HepG2 (cell line): ENCODE results near the gene RRM2. TPM values are rescaled to one million over a fixed set of nuclear protein-coding genes. Genes with fewer than 3 reads are reported as not detected.

Experiments used
- AFF4 ChIP-seq: sonication (generic); formaldehyde crosslinking; IDR thresholded peaks from 2 replicates; pipeline ENCODE4 v1.4.0; 2020; ENCODE audit warnings: missing genetic modification reagents
- ARHGAP35 ChIP-seq: sonication (generic); formaldehyde crosslinking; IDR thresholded peaks from 2 replicates; pipeline ENCODE4 v1.9.0; 2022; ENCODE audit warnings: mild to moderate bottlenecking, inconsistent platforms, moderate library complexity, missing genetic modification reagents, borderline replicate concordance
- CSRNP2 ChIP-seq: sonication (generic); formaldehyde crosslinking; conservative IDR thresholded peaks from 2 replicates; pipeline ENCODE4 v1.8.0; 2022; ENCODE audit warnings: low read depth, missing genetic modification reagents
- HES4 ChIP-seq: sonication (generic); formaldehyde crosslinking; IDR thresholded peaks from 2 replicates; pipeline ENCODE4 v1.9.0; 2021; ENCODE audit warnings: mild to moderate bottlenecking, missing genetic modification reagents, borderline replicate concordance
- HOXA7 ChIP-seq: sonication (generic); formaldehyde crosslinking; IDR thresholded peaks from 2 replicates; pipeline ENCODE4 v1.8.1; 2022; ENCODE audit warnings: mild to moderate bottlenecking, missing genetic modification reagents, moderate library complexity
- KLF11 ChIP-seq: IDR thresholded peaks from 2 replicates; pipeline ENCODE4 v1.6.1; 2016; ENCODE audit warnings: missing compliant biosample characterization
- MED13 ChIP-seq: sonication (generic); formaldehyde crosslinking; IDR thresholded peaks from 2 replicates; pipeline ENCODE4 v1.5.0; 2020; ENCODE audit warnings: missing genetic modification reagents
- NR2C2 ChIP-seq: sonication (generic); formaldehyde crosslinking; IDR thresholded peaks from 2 replicates; pipeline ENCODE4 v1.4.0; 2020; ENCODE audit warnings: missing genetic modification reagents, mild to moderate bottlenecking, moderate library complexity, borderline replicate concordance
- PATZ1 ChIP-seq: sonication (generic); formaldehyde crosslinking; IDR thresholded peaks from 2 replicates; pipeline ENCODE4 v1.4.0; 2020; ENCODE audit warnings: missing genetic modification reagents
- SP2 ChIP-seq: sonication (generic); formaldehyde crosslinking; IDR thresholded peaks from 2 replicates; pipeline ENCODE4 v1.5.1; 2020; ENCODE audit warnings: mild to moderate bottlenecking, missing genetic modification reagents
- TRIM24 ChIP-seq: sonication (generic); formaldehyde crosslinking; IDR thresholded peaks from 2 replicates; pipeline ENCODE4 v1.8.0; 2022; ENCODE audit warnings: mild to moderate bottlenecking, missing genetic modification reagents
- ZNF17 ChIP-seq: sonication (generic); formaldehyde crosslinking; IDR thresholded peaks from 2 replicates; pipeline ENCODE4 v1.5.0; 2020; ENCODE audit warnings: mild to moderate bottlenecking, missing genetic modification reagents
- ZNF234 ChIP-seq: sonication (generic); formaldehyde crosslinking; conservative IDR thresholded peaks from 2 replicates; pipeline ENCODE4 v1.5.1; 2020; ENCODE audit warnings: mild to moderate bottlenecking, missing genetic modification reagents
- ZNF691 ChIP-seq: sonication (generic); formaldehyde crosslinking; IDR thresholded peaks from 2 replicates; pipeline ENCODE4 v1.4.0; 2020; ENCODE audit warnings: missing genetic modification reagents, low read depth, mild to moderate bottlenecking, borderline replicate concordance
- ZNF7 ChIP-seq: IDR thresholded peaks from 2 replicates; pipeline ENCODE4 v1.6.1; 2016; ENCODE audit warnings: missing biosample characterization, missing genetic modification reagents
- ZNF75D ChIP-seq: sonication (generic); formaldehyde crosslinking; IDR thresholded peaks from 2 replicates; pipeline ENCODE4 v1.8.1; 2023; ENCODE audit warnings: missing genetic modification reagents, mild to moderate bottlenecking, borderline replicate concordance
- ZNF781 ChIP-seq: sonication (generic); formaldehyde crosslinking; IDR thresholded peaks from 2 replicates; pipeline ENCODE4 v1.5.1; 2020; ENCODE audit warnings: borderline replicate concordance, mild to moderate bottlenecking, missing genetic modification reagents; ENCODE audit errors: not compliant biosample characterization
- ZNF788 ChIP-seq: sonication (generic); formaldehyde crosslinking; IDR thresholded peaks from 2 replicates; pipeline ENCODE4 v1.5.0; 2020; ENCODE audit warnings: mild to moderate bottlenecking, missing genetic modification reagents, borderline replicate concordance
- polyA plus RNA-seq, 8 experiments: library from polyadenylated mRNA; depleted of rRNA in 3 of 8; stranded (reverse) in 7 of 8; unstranded in 1 of 8; fragments of >200 nt; fragmentation: Illumina TruSeq in 4 of 8; extraction: Trizol in 4 of 8; gene quantifications; 2 replicates each; pipeline versions ENCODE4 v1.2.1 to v1.2.3, GENCODE V29; 2011 to 2016; ENCODE audit warnings: low read depth in 4 of 8, missing spikeins in 1 of 8, mixed read lengths in 1 of 8; ENCODE audit not compliant: insufficient read depth in 1 of 8
- total RNA-seq, 5 experiments: library from RNA; depleted of rRNA; stranded (reverse); fragments of >200 nt; fragmentation: Illumina TruSeq; extraction: Trizol; gene quantifications; 2 replicates each; pipeline ENCODE4 v1.2.3, GENCODE V29; 2016; ENCODE audit warnings: low read depth in 1 of 5

Gene RRM2
- total and polyA plus RNA-seq, 2 of the 13 experiments (the other 11 are each of a cell fraction or from before 2014, with no cell fraction given) = 31.3 to 150 TPM

GRCh38 chr2:10122500-10123280 lies at the start of gene RRM2 (continued):
- peak; percentile 18; the same call in 1 of the 2 replicates for TF ChIP-seq PATZ1 (CRISPR knock-in tag)
- no peak for TF ChIP-seq ZNF17 (CRISPR knock-in tag)
- TF ChIP-seq TRIM24 = no peak
- TF ChIP-seq ZNF781 (CRISPR knock-in tag) = peak; percentile 55
- TF ChIP-seq AFF4 (CRISPR knock-in tag) = 0 out of 2 replicates have a peak, but pooled peaks have one; percentile 59
- TF ChIP-seq ZNF7 (CRISPR knock-in tag) = no peak
- TF ChIP-seq SP2 (CRISPR knock-in tag) = peak; percentile 75
- no peak; the same call in none of the 2 replicates for TF ChIP-seq ARHGAP35
- peak; percentile 66; the same call in 1 of the 2 replicates for TF ChIP-seq ZNF788 (CRISPR knock-in tag)
- TF ChIP-seq ZNF234 (CRISPR knock-in tag) = 0 out of 2 replicates have a peak, but pooled peaks have one; percentile 52
- TF ChIP-seq ZNF75D = 0 out of 2 replicates have a peak, but pooled peaks have one; percentile 29
- no peak; the same call in 1 of the 2 replicates for TF ChIP-seq NR2C2 (CRISPR knock-in tag)
- TF ChIP-seq MED13 (CRISPR knock-in tag) = peak; percentile 86; the same call in 1 of the 2 replicates
- TF ChIP-seq CSRNP2 (CRISPR knock-in tag) = peak; percentile 99
- TF ChIP-seq KLF11 = no peak
- peak; percentile 88; the same call in 1 of the 2 replicates for TF ChIP-seq HES4 (CRISPR knock-in tag)
- peak; percentile 38; the same call in 1 of the 2 replicates for TF ChIP-seq ZNF691 (CRISPR knock-in tag)
- TF ChIP-seq HOXA7 (CRISPR knock-in tag) = peak; percentile 99
